Measurements from ENCODE around the gene C9orf43. TPM values are rescaled to one million over a fixed set of nuclear protein-coding genes. Genes with fewer than 3 reads are reported as not detected.

Gene C9orf43
- polyA plus RNA-seq, 3 donors = 0.88 to 1.2 (median 1.0) TPM

DNA sequence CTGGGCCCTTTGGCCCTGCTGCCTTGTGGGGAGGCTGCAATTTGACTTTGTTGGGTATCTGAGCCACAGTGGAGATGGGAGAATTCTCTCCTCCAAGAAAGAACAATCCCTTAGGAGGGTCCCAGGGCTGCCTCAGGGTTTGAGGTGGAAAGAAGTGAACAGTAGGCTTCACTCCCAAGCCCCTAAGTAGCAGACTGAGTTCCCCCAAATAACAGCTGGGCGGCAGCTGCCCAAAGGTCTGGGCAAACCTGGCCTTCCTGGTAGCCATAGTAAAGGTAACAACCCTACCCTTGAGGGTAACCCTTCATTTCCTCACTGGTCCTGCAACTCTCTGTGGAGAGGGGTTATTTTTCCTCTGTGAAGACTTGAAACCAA, 53.7 kb downstream of the C9orf43 start:
- DNase-seq = no peak

DNA sequence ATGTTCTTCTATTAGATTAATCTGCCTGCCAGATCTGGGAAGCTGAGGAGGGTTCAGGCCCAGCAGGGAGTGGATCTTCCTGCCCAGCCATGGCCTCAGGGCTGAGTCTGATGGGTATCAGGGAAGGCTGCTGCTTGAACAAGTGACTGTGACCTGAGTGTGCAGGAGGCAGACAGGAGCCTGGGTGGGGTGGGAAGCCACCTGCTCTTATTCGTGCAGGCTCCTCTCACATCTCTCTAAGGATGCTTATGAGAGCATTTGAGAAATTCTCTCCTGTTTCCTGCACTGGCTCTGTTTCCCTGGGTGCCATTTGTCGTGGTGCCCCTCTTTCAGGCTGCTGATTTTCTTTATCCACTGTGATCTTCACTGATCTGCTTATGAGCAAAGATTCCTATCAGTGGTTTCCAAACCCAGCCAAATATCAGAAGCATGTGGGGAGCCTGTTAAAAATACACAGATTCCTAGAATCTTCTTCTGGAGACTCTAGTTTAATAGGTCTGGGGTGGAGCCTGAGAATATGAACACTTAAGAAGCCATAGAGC, 55.1 kb downstream of the C9orf43 start:
- DNase-seq = no peak

DNA sequence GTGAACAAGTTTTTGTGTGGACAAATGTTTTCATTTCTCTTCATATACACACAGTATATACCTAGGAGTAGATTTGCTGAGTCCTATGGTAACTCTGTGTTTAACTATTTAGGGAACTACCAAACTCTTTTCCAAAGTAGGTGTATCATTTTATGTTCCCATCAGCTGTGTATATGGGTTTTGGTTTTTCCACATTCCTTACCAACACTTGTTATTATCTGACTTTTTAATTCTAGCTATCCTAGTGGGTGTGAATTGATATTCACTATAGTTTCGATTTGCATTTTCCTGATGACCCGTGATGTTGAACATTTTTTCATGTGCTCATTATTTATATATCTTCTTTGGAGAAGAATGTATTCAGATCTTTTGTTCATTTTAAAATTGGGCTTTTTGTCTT, 56.6 kb downstream of the C9orf43 start:
- no peak for DNase-seq

DNA sequence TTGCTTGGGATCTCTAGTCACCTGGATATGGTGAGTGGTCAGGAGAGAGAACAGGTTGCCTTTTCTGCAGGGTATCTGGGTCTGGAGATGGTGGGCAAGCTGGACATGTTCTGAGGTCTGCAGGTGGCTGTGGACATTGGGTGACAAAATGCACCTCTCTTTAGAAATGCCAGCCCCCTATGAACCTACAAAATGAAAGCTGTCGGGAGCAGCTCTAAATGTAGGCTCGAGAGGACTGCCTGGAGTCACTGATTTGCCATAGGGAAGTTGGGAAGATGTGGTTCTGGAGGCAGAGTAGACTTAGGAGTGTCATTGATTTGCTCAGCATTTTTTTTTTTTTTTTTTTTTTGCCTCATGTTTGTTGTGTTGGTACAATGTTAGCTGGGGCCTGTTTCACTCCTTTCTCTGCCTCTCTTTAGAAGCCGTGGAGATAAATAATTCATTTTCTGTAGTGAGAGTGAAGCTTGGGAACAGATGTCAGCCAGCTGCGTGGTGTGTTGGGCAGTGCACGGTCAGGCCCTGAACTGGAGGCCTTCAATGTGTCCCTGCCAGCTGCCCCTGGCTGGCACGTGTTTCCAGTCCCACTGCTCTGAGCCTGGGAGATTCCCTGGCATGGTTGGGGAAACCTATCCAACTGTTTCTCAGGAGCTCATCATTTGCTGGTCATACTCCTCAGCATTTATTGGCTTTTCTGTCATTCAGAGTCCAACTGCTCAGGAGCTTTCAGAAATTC, 58.3 kb downstream of the C9orf43 start:
- DNase-seq = no peak

DNA sequence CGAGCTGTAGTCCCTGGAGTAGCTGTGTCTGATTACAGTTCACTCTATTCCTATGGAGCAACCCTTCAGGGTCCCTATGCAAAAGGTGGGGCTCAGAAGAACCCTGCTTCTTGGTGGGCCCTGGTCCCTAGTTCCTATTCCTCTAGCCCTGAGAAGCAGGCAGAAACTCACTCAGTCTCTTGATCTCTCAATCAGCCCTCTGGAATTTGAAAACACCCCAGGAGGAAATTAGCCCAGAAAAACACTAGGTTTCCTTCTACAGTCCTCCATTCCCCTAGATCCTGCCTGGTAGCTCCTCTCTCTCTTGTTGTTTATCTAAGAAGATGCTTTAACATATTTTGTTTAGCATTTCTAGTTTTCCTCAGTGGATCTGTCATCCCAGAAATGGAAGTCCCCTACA, 60.6 kb downstream of the C9orf43 start:
- DNase-seq = no peak

DNA sequence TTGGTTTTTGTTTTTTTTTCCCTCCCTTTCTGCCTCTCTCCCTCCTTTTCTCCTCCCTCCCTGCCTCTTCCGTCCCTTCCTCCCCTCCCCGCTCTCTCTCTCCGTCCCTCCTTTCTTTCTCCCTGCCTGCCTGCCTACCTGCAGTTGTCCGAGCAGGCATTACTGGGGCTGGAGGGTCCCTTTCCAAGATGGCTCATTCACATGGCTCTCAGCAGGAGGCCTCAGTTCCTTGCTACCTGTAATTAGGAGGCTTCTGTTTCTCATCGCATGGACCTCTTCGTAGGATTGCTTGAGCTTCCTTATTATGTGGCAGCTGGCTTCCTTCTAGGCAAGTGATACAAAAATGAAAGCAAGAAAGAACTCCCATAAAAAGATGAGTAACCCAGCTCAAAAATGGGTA, 61.0 kb downstream of the C9orf43 start:
- DNase-seq = no peak

DNA sequence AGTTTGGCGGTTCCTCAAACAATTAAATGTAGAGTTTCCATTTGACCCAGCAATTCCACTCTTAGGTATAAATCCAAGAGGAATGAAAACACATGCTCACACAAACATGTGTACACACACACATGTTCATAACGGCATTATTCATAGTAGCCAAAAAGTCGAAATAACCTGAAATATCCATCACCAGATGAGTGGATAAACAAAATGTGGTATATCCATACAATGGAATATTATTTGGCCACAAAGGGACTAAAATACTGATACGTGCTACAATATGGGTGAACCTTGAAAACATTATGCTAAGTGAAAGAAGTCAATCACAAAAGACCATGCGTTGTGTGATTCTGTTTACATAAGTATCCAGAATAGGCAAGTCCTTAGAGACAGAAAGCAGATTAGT, 61.7 kb downstream of the C9orf43 start:
- DNase-seq = no peak

DNA sequence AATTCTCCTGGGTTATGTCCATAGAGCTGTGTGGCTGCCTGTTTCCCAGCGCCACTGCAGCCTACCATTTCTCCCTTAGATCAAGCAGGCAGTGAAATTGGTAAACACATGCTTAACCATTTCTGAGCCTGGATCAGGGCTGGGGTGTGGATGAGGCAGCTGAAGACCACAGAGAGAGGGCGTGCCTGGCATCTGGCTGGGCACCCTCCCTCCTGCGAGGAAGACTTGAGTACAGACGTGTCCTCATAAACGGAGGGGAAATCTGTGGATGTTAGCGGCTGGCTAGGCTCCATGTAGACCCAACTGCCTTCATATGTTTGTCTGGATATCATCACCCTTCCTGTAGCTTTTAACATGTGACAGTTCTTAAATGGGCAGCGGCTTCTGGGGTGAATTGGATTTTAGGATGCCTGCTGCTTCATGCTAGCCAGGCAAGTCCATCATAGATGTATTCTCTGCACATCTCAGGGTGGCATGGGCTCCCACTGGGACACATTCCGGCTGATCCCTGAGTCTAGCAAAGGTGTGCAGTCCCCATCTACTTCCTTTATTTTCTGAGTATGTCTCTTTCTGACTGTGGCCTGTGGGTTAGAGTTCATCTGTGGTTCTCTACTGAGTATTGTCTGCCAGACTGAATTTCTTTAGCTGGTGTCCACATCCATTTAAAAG, 63.9 kb downstream of the C9orf43 start:
- DNase-seq = no peak

DNA sequence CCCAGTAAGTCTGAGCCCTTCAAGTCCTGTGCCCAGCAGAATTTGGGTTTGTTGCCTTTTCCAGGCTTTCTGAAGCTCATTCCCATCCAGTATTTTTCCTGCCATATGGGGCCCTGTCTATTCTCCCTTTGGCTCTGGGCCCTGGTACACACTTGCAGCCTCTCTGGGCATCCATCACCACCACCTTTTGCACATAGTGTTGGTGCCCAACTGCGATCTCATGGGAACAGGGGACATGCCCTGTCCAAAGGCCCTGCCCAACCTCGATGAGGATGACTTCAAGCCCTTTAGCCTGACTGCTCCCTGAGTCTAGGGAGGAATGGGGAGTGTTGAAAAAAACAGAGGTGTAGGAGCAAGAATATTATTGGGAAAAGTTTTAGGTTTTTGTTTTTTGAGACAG, 64.5 kb downstream of the C9orf43 start:
- no peak for DNase-seq

DNA sequence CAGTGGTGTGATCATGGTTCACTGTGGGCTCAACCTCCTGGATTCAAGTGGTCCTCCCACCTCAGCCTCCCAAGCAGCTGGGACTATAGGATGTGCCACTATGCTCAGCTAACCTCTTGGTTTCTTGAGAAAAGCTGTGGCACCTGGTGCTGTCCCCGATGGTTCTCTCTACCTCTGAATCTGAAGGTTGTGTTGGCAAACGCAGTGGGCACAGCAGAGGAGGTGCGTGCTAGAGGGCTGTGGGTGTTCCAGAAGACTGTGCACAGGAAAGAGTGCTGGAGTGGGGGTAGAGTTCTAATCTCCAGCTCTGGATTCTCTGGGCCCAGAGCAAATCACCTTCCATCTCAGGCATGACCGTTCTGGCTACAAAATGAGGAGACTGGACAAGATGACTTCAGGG, 65.4 kb downstream of the C9orf43 start:
- DNase-seq = no peak

DNA sequence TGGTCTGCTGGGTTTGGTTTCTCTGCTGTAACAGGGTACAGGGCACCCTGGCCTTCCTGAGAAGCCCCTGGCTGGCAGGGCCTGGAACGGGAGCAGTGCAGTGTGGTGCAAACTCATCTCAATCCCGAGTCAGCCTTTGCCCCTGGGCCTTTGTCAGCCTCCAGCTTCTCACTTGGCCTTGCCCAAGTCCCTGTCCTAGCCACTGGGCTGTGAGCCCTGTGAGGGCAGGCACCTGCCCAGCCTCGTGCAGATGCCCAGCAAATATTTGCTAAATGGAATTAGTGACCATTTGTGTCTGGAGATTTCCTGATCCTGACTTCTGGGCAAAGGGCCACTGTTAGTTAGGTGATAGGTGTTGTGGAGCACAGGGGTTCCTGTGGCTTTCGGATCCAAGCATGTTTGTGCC, 66.0 kb downstream of the C9orf43 start:
- DNase-seq = no peak

DNA sequence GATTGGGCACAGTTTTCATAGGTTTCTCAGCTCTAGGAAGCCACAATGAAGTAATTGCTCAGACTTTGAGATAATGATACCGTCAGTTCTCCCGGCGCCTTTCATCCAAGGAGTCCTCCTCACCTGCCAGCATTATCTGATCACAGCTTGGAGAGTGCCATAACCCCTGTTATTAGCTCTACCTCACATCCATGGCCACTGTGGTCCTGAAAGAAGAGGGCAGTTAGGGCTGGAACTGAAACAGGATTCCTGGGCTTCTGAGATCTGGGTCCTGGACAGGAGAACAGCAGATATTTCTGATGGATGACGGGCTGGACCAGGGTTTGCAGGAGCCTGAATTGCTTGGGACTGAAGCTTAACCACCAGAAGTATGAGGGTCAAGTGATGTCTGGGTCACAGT, 66.5 kb downstream of the C9orf43 start:
- DNase-seq = no peak

DNA sequence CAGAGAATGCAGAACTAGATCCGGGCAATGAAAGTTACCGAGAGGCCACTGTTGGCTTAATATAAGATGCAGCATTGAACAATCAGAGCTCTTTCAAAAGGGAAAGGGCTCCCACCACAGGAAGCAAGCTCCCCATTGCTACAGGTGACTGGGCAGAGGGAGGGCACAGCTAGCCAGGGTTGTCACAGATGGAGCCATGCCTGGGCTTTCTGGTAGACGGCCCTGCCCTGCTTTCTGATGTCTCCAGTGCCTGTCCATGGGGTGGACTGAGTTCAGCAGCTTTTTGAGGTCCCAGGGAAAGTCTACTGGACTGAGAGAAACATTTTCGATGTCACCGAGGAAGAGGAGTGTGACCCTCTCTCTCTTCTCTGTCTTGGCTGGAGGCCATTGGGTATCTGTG, 67.1 kb downstream of the C9orf43 start:
- no peak for DNase-seq

DNA sequence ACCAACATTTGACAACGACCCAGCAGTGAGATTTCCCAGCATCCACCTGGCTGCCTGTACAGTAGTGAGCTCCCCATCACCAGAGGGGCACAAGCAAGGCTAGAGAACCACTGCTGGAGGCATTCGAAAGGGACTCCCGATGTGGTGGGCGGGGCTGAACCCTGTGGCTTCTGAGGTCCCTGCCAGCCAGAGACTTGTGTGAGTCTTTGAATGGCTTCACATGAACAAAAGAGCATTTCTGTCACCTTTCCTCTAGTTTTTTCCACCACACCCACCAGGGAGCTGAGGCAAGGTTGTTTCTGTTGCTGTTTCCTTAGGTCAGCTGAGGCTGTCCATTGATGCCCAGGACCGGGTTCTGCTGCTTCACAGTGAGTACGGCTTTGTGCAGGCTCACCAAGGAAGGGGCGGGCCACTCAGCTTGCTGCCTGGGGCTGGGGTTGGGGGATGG, 68.7 kb downstream of the C9orf43 start:
- no peak for DNase-seq

Other genes with a start within 250 kb of the C9orf43 start
- 10 to 100 TPM; 31.4 to 33.1 (median 32.8) TPM for gene FKBP15, start 189.5 kb upstream of the C9orf43 start, polyA plus RNA-seq (ENCODE audit: insufficient read length in 3 of 3)
- gene SLC31A1, start 189.2 kb upstream of the C9orf43 start, polyA plus RNA-seq (ENCODE audit: insufficient read length in 3 of 3) = 10 to 100 TPM; 18.7 to 30.3 (median 23.8) TPM
- 10 to 100 TPM; 33.0 to 42.9 (median 36.3) TPM for gene CDC26, start 135.2 kb upstream of the C9orf43 start, polyA plus RNA-seq (ENCODE audit: insufficient read length in 3 of 3)
- gene PRPF4, start 135.1 kb upstream of the C9orf43 start, polyA plus RNA-seq (ENCODE audit: insufficient read length in 3 of 3) = 10 to 100 TPM; 30.6 to 42.9 (median 40.3) TPM
- 1 to 10 TPM; 6.0 to 8.7 (median 7.0) TPM for gene RNF183, start 107.4 kb upstream of the C9orf43 start, polyA plus RNA-seq (ENCODE audit: insufficient read length in 3 of 3)
- gene WDR31, start 70.5 kb upstream of the C9orf43 start, polyA plus RNA-seq (ENCODE audit: insufficient read length in 3 of 3) = 1 to 10 TPM; 5.0 to 8.4 (median 8.4) TPM
- gene BSPRY, start 61.2 kb upstream of the C9orf43 start, polyA plus RNA-seq (ENCODE audit: insufficient read length in 3 of 3) = 10 to 100 TPM; 10.0 to 11.1 (median 10.5) TPM
- gene HDHD3, start 33.8 kb upstream of the C9orf43 start, polyA plus RNA-seq (ENCODE audit: insufficient read length in 3 of 3) = 10 to 100 TPM; 39.1 to 53.4 (median 51.9) TPM
- gene ALAD, start 9.5 kb upstream of the C9orf43 start, polyA plus RNA-seq (ENCODE audit: insufficient read length in 3 of 3) = 10 to 100 TPM; 42.1 to 53.9 (median 46.1) TPM
- gene POLE3, start 72 bp upstream of the C9orf43 start, polyA plus RNA-seq (ENCODE audit: insufficient read length in 3 of 3) = 10 to 100 TPM; 65.6 to 67.2 (median 66.1) TPM
- gene RGS3, start 53.0 kb downstream of the C9orf43 start, polyA plus RNA-seq (ENCODE audit: insufficient read length in 3 of 3) = 10 to 100 TPM; 43.3 to 54.3 (median 43.4) TPM

Measured in renal pelvis (tissue), 4 donors.